Parathyroid adenoma (tissue), 2 donors: ENCODE results near the gene ARPC4.
A peak's percentile ranks its signal among the peaks of the same experiment; 100 is the strongest.

Experiments
- H2AFZ ChIP-seq: fragments of 300-600 bp; sonication (generic); one replicate; pipeline ENCODE4 v1.7.0; 2017; ENCODE audit warnings: antibody characterized with exemption, mild to moderate bottlenecking
- H3K27ac ChIP-seq: fragments of 300-600 bp; sonication (generic); one replicate; pipeline ENCODE4 v1.7.0; 2017
- H3K27me3 ChIP-seq: fragments of 300-600 bp; sonication (generic); one replicate; pipeline ENCODE4 v1.7.0; 2017; ENCODE audit warnings: low read length; ENCODE audit not compliant: control insufficient read depth, insufficient read depth
- H3K36me3 ChIP-seq: fragments of 300-600 bp; sonication (generic); one replicate; pipeline ENCODE4 v1.7.0; 2017; ENCODE audit warnings: low read length; ENCODE audit not compliant: control insufficient read depth, insufficient read depth
- H3K4me1 ChIP-seq: fragments of 300-600 bp; sonication (generic); one replicate; pipeline ENCODE4 v1.7.0; 2017; ENCODE audit warnings: control low read depth
- H3K4me2 ChIP-seq: fragments of 300-600 bp; sonication (generic); one replicate; pipeline ENCODE4 v1.7.0; 2017; ENCODE audit warnings: low read length
- H3K4me3 ChIP-seq: fragments of 300-600 bp; sonication (generic); one replicate; pipeline ENCODE4 v1.7.0; 2017; ENCODE audit warnings: low read depth, low read length
- H3K79me2 ChIP-seq: fragments of 300-600 bp; sonication (generic); one replicate; pipeline ENCODE4 v1.7.0; 2017; ENCODE audit warnings: control low read depth
- H3K9ac ChIP-seq: fragments of 300-600 bp; sonication (generic); one replicate; pipeline ENCODE4 v1.7.0; 2017; ENCODE audit warnings: mild to moderate bottlenecking
- H3K9me3 ChIP-seq: fragments of 300-600 bp; sonication (generic); one replicate; pipeline ENCODE4 v1.7.0; 2017; ENCODE audit warnings: low read length; ENCODE audit not compliant: control insufficient read depth
- TF ChIP-seq, protein P1 (sequence below): fragments of 300-600 bp; sonication (generic); IDR thresholded peaks from one replicate; pipeline ENCODE4 v1.7.0; 2017; ENCODE audit warnings: antibody characterized with exemption, mild to moderate bottlenecking
- donor health status: primary hyperparathyroidism.

Gene ARPC4

DNA sequence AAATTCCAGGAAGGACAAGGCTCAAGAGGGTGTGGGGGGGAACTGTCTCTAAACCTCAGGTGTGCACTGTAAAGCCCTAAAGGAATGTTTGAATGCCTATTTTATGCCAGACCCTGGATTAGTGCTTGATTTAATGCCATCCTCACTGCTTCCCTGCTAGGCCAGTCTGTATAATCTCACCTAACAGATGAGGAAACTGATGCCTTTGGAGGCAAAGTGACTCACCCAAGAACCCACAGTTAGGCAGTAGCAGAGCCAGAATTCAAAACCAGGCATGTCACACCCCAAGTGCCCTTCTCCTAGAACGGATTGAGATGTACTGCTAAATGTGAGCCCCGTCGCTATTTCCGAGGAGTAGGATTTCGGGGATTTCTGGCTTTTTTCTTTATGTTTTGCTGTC, 31.0 kb upstream of the ARPC4 start:
- H3K79me2 ChIP-seq: no peaks in the 10 kb centered on the region
- TF ChIP-seq, protein P1, sequence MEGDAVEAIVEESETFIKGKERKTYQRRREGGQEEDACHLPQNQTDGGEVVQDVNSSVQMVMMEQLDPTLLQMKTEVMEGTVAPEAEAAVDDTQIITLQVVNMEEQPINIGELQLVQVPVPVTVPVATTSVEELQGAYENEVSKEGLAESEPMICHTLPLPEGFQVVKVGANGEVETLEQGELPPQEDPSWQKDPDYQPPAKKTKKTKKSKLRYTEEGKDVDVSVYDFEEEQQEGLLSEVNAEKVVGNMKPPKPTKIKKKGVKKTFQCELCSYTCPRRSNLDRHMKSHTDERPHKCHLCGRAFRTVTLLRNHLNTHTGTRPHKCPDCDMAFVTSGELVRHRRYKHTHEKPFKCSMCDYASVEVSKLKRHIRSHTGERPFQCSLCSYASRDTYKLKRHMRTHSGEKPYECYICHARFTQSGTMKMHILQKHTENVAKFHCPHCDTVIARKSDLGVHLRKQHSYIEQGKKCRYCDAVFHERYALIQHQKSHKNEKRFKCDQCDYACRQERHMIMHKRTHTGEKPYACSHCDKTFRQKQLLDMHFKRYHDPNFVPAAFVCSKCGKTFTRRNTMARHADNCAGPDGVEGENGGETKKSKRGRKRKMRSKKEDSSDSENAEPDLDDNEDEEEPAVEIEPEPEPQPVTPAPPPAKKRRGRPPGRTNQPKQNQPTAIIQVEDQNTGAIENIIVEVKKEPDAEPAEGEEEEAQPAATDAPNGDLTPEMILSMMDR: no peak
- H3K9ac ChIP-seq: no peak overlapping the region
- H3K4me1 ChIP-seq: no peaks in the 10 kb centered on the region
- no peak overlapping the region for H3K4me2 ChIP-seq
- H3K27ac ChIP-seq: no peak overlapping the region
- no peaks in the 10 kb centered on the region for H3K9me3 ChIP-seq
- no peaks in the 10 kb centered on the region for H3K27me3 ChIP-seq
- H2AFZ ChIP-seq: no peak overlapping the region
- no peaks in the 10 kb centered on the region for H3K36me3 ChIP-seq
- H3K4me3 ChIP-seq: no peak overlapping the region

DNA sequence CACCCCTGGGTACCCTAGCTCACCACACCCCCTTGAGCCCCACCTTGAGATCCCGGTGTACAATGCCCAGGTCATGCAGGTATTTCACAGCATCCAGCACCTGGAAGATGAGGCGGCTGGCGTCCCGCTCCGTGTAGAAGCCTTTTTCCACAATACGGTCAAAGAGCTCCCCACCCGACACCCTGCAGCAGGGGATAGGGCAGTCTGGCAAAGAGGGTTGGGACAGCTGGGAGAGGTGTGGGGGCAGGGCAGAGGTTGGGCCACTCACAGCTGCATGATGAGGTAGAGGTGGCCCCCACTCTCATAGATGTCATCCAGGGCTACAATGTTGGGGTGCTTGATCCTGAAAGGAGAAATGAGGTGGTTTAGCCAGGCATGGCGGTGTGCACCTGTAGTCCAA, 30.0 kb upstream of the ARPC4 start:
- no peaks in the 10 kb centered on the region for H3K4me1 ChIP-seq
- no peak overlapping the region for H3K4me2 ChIP-seq
- no peak overlapping the region for H3K27ac ChIP-seq
- TF ChIP-seq, protein P1: no peak
- H3K9me3 ChIP-seq: no peaks in the 10 kb centered on the region
- no peak overlapping the region for H2AFZ ChIP-seq
- H3K9ac ChIP-seq: no peak overlapping the region
- H3K27me3 ChIP-seq: no peaks in the 10 kb centered on the region
- no peaks in the 10 kb centered on the region for H3K36me3 ChIP-seq
- no peak overlapping the region for H3K4me3 ChIP-seq
- H3K79me2 ChIP-seq: no peaks in the 10 kb centered on the region

DNA sequence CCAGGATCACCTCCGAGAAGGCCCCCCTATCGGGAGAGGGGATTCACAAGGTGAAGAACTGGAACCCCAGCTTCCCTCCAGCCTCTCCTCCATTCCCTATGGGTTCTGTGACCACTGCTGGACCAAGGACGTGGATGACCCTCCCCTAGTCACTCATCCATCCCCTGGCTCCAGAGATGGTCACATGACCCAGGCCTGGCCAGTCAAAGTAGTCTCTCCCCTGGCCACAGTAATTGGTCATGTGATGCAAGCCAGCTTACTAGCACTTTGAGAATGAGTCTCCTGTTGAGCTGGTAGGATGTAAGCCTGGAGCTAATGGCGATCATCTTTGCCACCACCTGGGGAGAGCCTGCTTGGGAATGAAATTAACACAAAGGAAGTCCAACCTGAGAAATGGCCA, 27.0 kb upstream of the ARPC4 start:
- Histone ChIP-seq H3K9ac (no peak overlapping the region), H3K27me3 (no peaks in the 10 kb centered on the region), H3K4me3 (no peak overlapping the region), H3K9me3 (no peaks in the 10 kb centered on the region), H3K4me1 (peaks cover 13% of the 10 kb centered on the region), H3K79me2 (no peaks in the 10 kb centered on the region), H3K27ac (no peak overlapping the region), H3K36me3 (no peaks in the 10 kb centered on the region), H3K4me2 (no peak overlapping the region), H2AFZ (no peak overlapping the region)
- TF ChIP-seq, protein P1: no peak

DNA sequence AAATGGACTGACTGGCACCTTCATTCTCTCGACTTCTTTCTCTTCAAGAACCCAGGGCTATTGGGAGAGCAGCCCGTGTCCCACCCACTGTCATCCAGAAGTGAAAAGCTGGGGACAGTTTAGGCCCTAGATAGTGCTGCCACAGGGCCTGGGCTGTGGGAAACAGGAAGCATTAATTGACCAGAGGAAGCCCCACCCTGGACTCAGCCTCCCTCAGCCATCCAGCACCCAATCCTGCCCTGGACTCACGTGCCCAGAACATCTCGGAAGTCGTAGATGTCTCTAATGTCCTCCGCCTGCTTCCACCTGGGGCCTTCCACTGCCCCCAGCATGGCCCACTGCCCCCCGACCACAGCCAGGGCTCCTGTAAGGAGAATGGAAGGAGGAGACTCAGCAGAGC, 25.5 kb upstream of the ARPC4 start:
- H3K4me3 ChIP-seq: no peak overlapping the region
- no peak overlapping the region for H3K9ac ChIP-seq
- no peaks in the 10 kb centered on the region for H3K27me3 ChIP-seq
- TF ChIP-seq, protein P1: no peak
- H3K79me2 ChIP-seq: no peaks in the 10 kb centered on the region
- peaks cover 13% of the 10 kb centered on the region for H3K4me1 ChIP-seq
- H2AFZ ChIP-seq: no peak overlapping the region
- no peaks in the 10 kb centered on the region for H3K9me3 ChIP-seq
- no peaks in the 10 kb centered on the region for H3K36me3 ChIP-seq
- no peak overlapping the region for H3K4me2 ChIP-seq
- H3K27ac ChIP-seq: peak overlapping the region; percentile 22

DNA sequence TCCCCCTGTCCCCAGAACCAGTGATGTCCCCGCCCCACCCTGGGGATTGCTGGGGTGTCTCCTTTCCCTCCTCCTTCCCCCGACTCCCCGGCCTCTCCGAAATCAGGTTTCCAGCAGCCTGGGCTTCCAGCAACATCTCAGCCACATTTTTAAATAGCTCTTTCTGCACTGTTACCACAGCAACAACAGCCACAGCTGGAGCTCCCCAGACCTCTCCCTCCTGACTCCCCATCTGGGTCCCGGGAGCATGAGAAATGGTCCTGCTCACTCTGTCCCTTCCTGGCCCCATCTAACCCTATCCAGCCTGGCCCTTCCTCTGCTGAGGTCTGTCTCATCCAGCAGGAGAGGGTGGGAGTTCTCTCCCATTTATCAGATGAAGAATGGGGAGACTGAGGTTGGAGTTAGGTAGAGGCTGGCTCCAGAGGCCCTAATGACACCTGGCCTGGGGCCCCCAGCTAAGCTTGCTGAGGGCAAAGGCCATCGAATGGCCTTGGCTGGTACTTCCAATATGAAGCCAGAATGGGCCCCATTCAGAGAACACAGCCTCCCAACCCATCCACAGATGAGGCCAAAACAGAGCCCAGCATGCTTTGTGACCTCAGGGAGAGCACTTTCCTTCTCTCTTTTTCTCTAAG, 24.6 kb upstream of the ARPC4 start:
- no peak overlapping the region for H3K4me3 ChIP-seq
- peaks cover 13% of the 10 kb centered on the region for H3K4me1 ChIP-seq
- H3K27me3 ChIP-seq: no peaks in the 10 kb centered on the region
- TF ChIP-seq, protein P1: no peak
- no peaks in the 10 kb centered on the region for H3K9me3 ChIP-seq
- H3K79me2 ChIP-seq: no peaks in the 10 kb centered on the region
- no peak overlapping the region for H3K4me2 ChIP-seq
- no peak overlapping the region for H3K9ac ChIP-seq
- no peak overlapping the region for H2AFZ ChIP-seq
- H3K36me3 ChIP-seq: no peaks in the 10 kb centered on the region
- H3K27ac ChIP-seq: peak overlapping the region; percentile 60
